H9 (cell line): Measurements from ENCODE around the gene MAST2. TPM values are rescaled to one million over a fixed set of nuclear protein-coding genes. Genes with fewer than 3 reads are reported as not detected.

ENCODE experiments used
- DNase-seq: peaks from one replicate; pipeline ENCODE4 v3.0.0-alpha.2; 2017
- H2AFZ ChIP-seq: one replicate; pipeline ENCODE4 v1.6.1; 2013; ENCODE audit warnings: mild to moderate bottlenecking, low read length, control low read depth, moderate library complexity
- H2AK5ac ChIP-seq: 2 replicates; pipeline ENCODE4 v1.6.1; 2013; ENCODE audit warnings: low read length, control low read depth, mixed read lengths; ENCODE audit not compliant: insufficient read length
- H2BK120ac ChIP-seq: one replicate; pipeline ENCODE4 v1.6.1; 2013; ENCODE audit warnings: low read depth, mild to moderate bottlenecking, low read length, control low read depth, inconsistent platforms; ENCODE audit not compliant: poor library complexity, severe bottlenecking
- H2BK12ac ChIP-seq: 2 replicates; pipeline ENCODE4 v1.6.1; 2013; ENCODE audit warnings: low read length, control low read depth, mixed read lengths, low read depth; ENCODE audit not compliant: insufficient read length
- H2BK15ac ChIP-seq: 2 replicates; pipeline ENCODE4 v1.6.1; 2013; ENCODE audit warnings: low read depth, low read length, control low read depth
- H2BK20ac ChIP-seq: one replicate; pipeline ENCODE4 v1.6.1; 2013; ENCODE audit warnings: low read depth, mild to moderate bottlenecking, low read length, control low read depth, inconsistent platforms; ENCODE audit not compliant: poor library complexity, severe bottlenecking
- H2BK5ac ChIP-seq: 2 replicates; pipeline ENCODE4 v1.6.1; 2013; ENCODE audit warnings: low read length, control low read depth, mixed read lengths; ENCODE audit not compliant: insufficient read length
- H3K14ac ChIP-seq: 2 replicates; pipeline ENCODE4 v1.6.1; 2013; ENCODE audit warnings: low read length, control low read depth; ENCODE audit not compliant: insufficient read depth
- H3K18ac ChIP-seq: 2 replicates; pipeline ENCODE4 v1.6.1; 2013; ENCODE audit warnings: low read depth, mild to moderate bottlenecking, mixed read lengths, low read length, control low read depth; ENCODE audit not compliant: insufficient read length
- H3K23ac ChIP-seq: 2 replicates; pipeline ENCODE4 v1.6.1; 2013; ENCODE audit warnings: low read length, control low read depth, mixed read lengths, low read depth; ENCODE audit not compliant: insufficient read length
- H3K23me2 ChIP-seq: 2 replicates; pipeline ENCODE4 v1.6.1; 2013; ENCODE audit warnings: low read depth, mild to moderate bottlenecking, mixed read lengths, low read length, control low read depth; ENCODE audit not compliant: insufficient read length, poor library complexity, severe bottlenecking
- H3K27ac ChIP-seq: 2 replicates; pipeline ENCODE4 v1.5.1; 2013; ENCODE audit warnings: low read length, control low read depth, mixed read lengths, low read depth; ENCODE audit not compliant: insufficient read length
- H3K27me3 ChIP-seq: 2 replicates; pipeline ENCODE4 v1.6.1; 2013; ENCODE audit warnings: low read length, control low read depth, inconsistent platforms; ENCODE audit not compliant: insufficient read depth
- H3K4ac ChIP-seq: 2 replicates; pipeline ENCODE4 v1.6.1; 2013; ENCODE audit warnings: low read depth, mild to moderate bottlenecking, control low read depth, inconsistent platforms, low read length, moderate library complexity
- H3K4me1 ChIP-seq: 2 replicates; pipeline ENCODE4 v1.6.1; 2013; ENCODE audit warnings: low read length, control low read depth, inconsistent platforms; ENCODE audit not compliant: insufficient read depth
- H3K4me2 ChIP-seq: 2 replicates; pipeline ENCODE4 v1.6.1; 2013; ENCODE audit warnings: low read length, control low read depth, mixed read lengths; ENCODE audit not compliant: insufficient read length, insufficient read depth
- H3K56ac ChIP-seq: 2 replicates; pipeline ENCODE4 v1.6.1; 2013; ENCODE audit warnings: low read depth, mild to moderate bottlenecking, mixed read lengths, low read length, control low read depth; ENCODE audit not compliant: insufficient read length
- H3K79me1 ChIP-seq: 2 replicates; pipeline ENCODE4 v1.6.1; 2013; ENCODE audit warnings: low read depth, mild to moderate bottlenecking, moderate library complexity, low read length, control low read depth, inconsistent platforms; ENCODE audit not compliant: insufficient read depth, poor library complexity, severe bottlenecking
- H3K79me2 ChIP-seq: 2 replicates; pipeline ENCODE4 v1.6.1; 2013; ENCODE audit warnings: low read length, control low read depth, inconsistent platforms; ENCODE audit not compliant: insufficient read depth
- H3K9ac ChIP-seq: 2 replicates; pipeline ENCODE4 v1.6.1; 2013; ENCODE audit warnings: low read length, control low read depth, mixed read lengths; ENCODE audit not compliant: insufficient read length; ENCODE audit errors: extremely low read depth
- H3K9me3 ChIP-seq: one replicate; pipeline ENCODE4 v1.6.1; 2013; ENCODE audit warnings: low read depth, low read length, inconsistent platforms; ENCODE audit not compliant: control insufficient read depth
- H3T11ph ChIP-seq: one replicate; pipeline ENCODE4 v1.6.1; 2013; ENCODE audit warnings: mild to moderate bottlenecking, low read length, control low read depth, inconsistent platforms
- H4K20me1 ChIP-seq: one replicate; pipeline ENCODE4 v1.6.1; 2013; ENCODE audit not compliant: control insufficient read depth, insufficient read length, insufficient read depth
- H4K5ac ChIP-seq: 2 replicates; pipeline ENCODE4 v1.6.1; 2013; ENCODE audit warnings: low read depth, mild to moderate bottlenecking, mixed read lengths, low read length, control low read depth; ENCODE audit not compliant: insufficient read length
- H4K8ac ChIP-seq: replicated peaks from 2 replicates; pipeline ENCODE4 v1.6.1; 2013; ENCODE audit warnings: low read length, control low read depth, mixed read lengths, low read depth; ENCODE audit not compliant: insufficient read length
- H4K91ac ChIP-seq: 2 replicates; pipeline ENCODE4 v1.6.1; 2013; ENCODE audit warnings: low read depth, mild to moderate bottlenecking, moderate library complexity, mixed read lengths, low read length, control low read depth; ENCODE audit not compliant: insufficient read length
- H3K27ac Mint-ChIP-seq, 3 experiments: 2 replicates in 2 of 3; 3 replicates in 1 of 3; pipeline ENCODE4 v1.8.0; 2020 to 2021; ENCODE audit warnings: mixed read lengths in 3 of 3, mild to moderate bottlenecking in 1 of 3, moderate library complexity in 1 of 3
- H3K27me3 Mint-ChIP-seq: 2 replicates; pipeline ENCODE4 v1.8.0; 2021; ENCODE audit warnings: low read depth, mild to moderate bottlenecking, moderate library complexity, mixed read lengths
- H3K36me3 Mint-ChIP-seq, 3 experiments: 2 replicates in 2 of 3; 3 replicates in 1 of 3; pipeline ENCODE4 v1.8.0; 2020 to 2021; ENCODE audit warnings: low read depth in 3 of 3, mixed read lengths in 3 of 3; ENCODE audit not compliant: insufficient read depth in 1 of 3
- H3K4me1 Mint-ChIP-seq, 2 experiments: 2 replicates each; pipeline ENCODE4 v1.8.0; 2020; ENCODE audit warnings: mixed read lengths in 2 of 2
- H3K4me3 Mint-ChIP-seq, 2 experiments: 2 replicates in 1 of 2; 3 replicates in 1 of 2; pipeline ENCODE4 v1.8.0; 2020 to 2021; ENCODE audit warnings: mild to moderate bottlenecking in 2 of 2, mixed read lengths in 2 of 2, moderate library complexity in 1 of 2
- H3K9me3 Mint-ChIP-seq, 2 experiments: 2 replicates in 1 of 2; 3 replicates in 1 of 2; pipeline ENCODE4 v1.8.0; 2020; ENCODE audit warnings: mild to moderate bottlenecking in 2 of 2, mixed read lengths in 2 of 2, moderate library complexity in 1 of 2
- CTCF ChIP-seq: fragments of 200-600 bp; sonication (generic); conservative IDR thresholded peaks from 3 replicates; pipeline ENCODE4 v1.8.0; 2021; ENCODE audit warnings: antibody characterized with exemption, mild to moderate bottlenecking
- WGBS: extraction: QIAGEN DNeasy Blood & Tissue Kit; methylation state at CpG from one replicate; pipeline ENCODE4 v1.1.7; 2013; ENCODE audit warnings: missing lambda C conversion rate, low lambda C conversion rate, mixed read lengths; ENCODE audit not compliant: insufficient read length; ENCODE audit errors: extremely low coverage; 5-methylcytosine and 5-hydroxymethylcytosine counted together
- total RNA-seq: library from RNA; stranded (reverse); gene quantifications from 2 replicates; pipeline ENCODE4 v1.2.1, GENCODE V29; 2021

The MAST2 gene
- total RNA-seq, 1 experiment from 2014 or later: 28.8 TPM

- Histone ChIP-seq H3K9me3 (no peaks in the 10 kb centered on the region), H3K79me2 (peaks cover 9% of the 10 kb centered on the region; the same call in 1 of the 2 replicates), H3T11ph (no peak overlapping the region), H3K79me1 (no peaks in the 10 kb centered on the region), H4K5ac (no peak overlapping the region), H3K4me1 (peaks cover 3% of the 10 kb centered on the region; the same call in 1 of the 2 replicates), H4K8ac (no peak overlapping the region), H3K23me2 (peaks cover 6% of the 10 kb centered on the region), H3K56ac (no peak overlapping the region), H2BK5ac (no peak overlapping the region), H3K14ac (no peak overlapping the region), H3K27me3 (no peaks in the 10 kb centered on the region), H2BK20ac (no peak overlapping the region), H4K20me1 (no peaks in the 10 kb centered on the region), H3K27ac (no peak overlapping the region), H2AFZ (no peak overlapping the region), H2BK15ac (no peak overlapping the region), H3K23ac (no peak overlapping the region), H3K18ac (no peak overlapping the region), H3K4ac (no peak overlapping the region), H3K9ac (peak overlapping the region; percentile 62), H4K91ac (no peak overlapping the region), H3K4me2 (peak overlapping the region; percentile 79), H2BK12ac (no peak overlapping the region), H2BK120ac (no peak overlapping the region), H2AK5ac (no peak overlapping the region)
- Mint-ChIP-seq H3K27ac (no peak overlapping the region), H3K4me1 (peaks cover 26 to 30% of the 10 kb centered on the region in 2 experiments), H3K4me3 (peak overlapping the region; percentile 95 to 96), H3K36me3 (peaks cover 11 to 33% (median 29%) of the 10 kb centered on the region in 3 experiments), H3K9me3 (no peaks in the 10 kb centered on the region), H3K27me3 (peaks cover 24% of the 10 kb centered on the region)
- no peak for TF ChIP-seq CTCF
- WGBS: no CpG with 5 or more reads among the region's 2 CpGs
- no peak for DNase-seq
Measured at GRCh38 chr1:45804669-45804969, 1.2 kb downstream of the MAST2 start.
